Ishikawa (cell line): ENCODE results near the gene ENOX1.

Experiments
- CEBPB ChIP-seq: IDR thresholded peaks from 2 replicates; pipeline ENCODE4 v1.6.1; 2012
- CREB1 ChIP-seq: IDR thresholded peaks from 2 replicates; pipeline ENCODE4 v1.6.1; 2012; ENCODE audit warnings: low read depth
- EGR1 ChIP-seq: IDR thresholded peaks from 2 replicates; pipeline ENCODE4 v1.6.1; 2012
- EP300 ChIP-seq: IDR thresholded peaks from 2 replicates; pipeline ENCODE4 v1.6.1; 2012; ENCODE audit warnings: borderline replicate concordance
- FOXM1 ChIP-seq: IDR thresholded peaks from 2 replicates; pipeline ENCODE4 v1.6.1; 2012; ENCODE audit warnings: low read depth, borderline replicate concordance
- MAX ChIP-seq: IDR thresholded peaks from 2 replicates; pipeline ENCODE4 v1.6.1; 2012
- NFIC ChIP-seq: IDR thresholded peaks from 2 replicates; pipeline ENCODE4 v1.6.1; 2012
- RAD21 ChIP-seq: IDR thresholded peaks from 2 replicates; pipeline ENCODE4 v1.6.1; 2012; ENCODE audit warnings: low read depth
- REST ChIP-seq: IDR thresholded peaks from 2 replicates; pipeline ENCODE4 v1.6.1; 2012; ENCODE audit warnings: low read depth, mild to moderate bottlenecking
- TAF1 ChIP-seq: IDR thresholded peaks from 2 replicates; pipeline ENCODE4 v1.6.1; 2012; ENCODE audit warnings: low read depth, mild to moderate bottlenecking
- TCF12 ChIP-seq: IDR thresholded peaks from 2 replicates; pipeline ENCODE4 v1.6.1; 2012; ENCODE audit warnings: low read depth
- TEAD4 ChIP-seq: IDR thresholded peaks from 2 replicates; pipeline ENCODE4 v1.6.1; 2012
- USF1 ChIP-seq: IDR thresholded peaks from 2 replicates; pipeline ENCODE4 v1.6.1; 2012
- YY1 ChIP-seq: IDR thresholded peaks from 2 replicates; pipeline ENCODE4 v1.6.1; 2012; ENCODE audit warnings: low read depth
- ZBTB7A ChIP-seq: IDR thresholded peaks from 2 replicates; pipeline ENCODE4 v1.6.1; 2012; ENCODE audit warnings: low read depth

Gene ENOX1

GRCh38 chr13:43662976-43663375, 123.8 kb downstream of the ENOX1 start:
- TF ChIP-seq ZBTB7A (no peak), CREB1 (no peak), TCF12 (no peak), CEBPB (no peak), MAX (no peak), TEAD4 (no peak), YY1 (no peak), RAD21 (no peak), REST (no peak), NFIC (no peak), FOXM1 (no peak), EGR1 (no peak), EP300 (no peak)

GRCh38 chr13:43661161-43661830, 125.5 kb downstream of the ENOX1 start:
- TF ChIP-seq USF1, result no peak
- no peak for TF ChIP-seq RAD21
- TF ChIP-seq TEAD4, result no peak
- no peak for TF ChIP-seq ZBTB7A
- no peak for TF ChIP-seq TAF1
- TF ChIP-seq EGR1, result no peak
- TF ChIP-seq NFIC, result no peak
- no peak for TF ChIP-seq REST
- no peak for TF ChIP-seq EP300
- TF ChIP-seq TCF12, result no peak
- no peak for TF ChIP-seq YY1
- no peak for TF ChIP-seq CEBPB
- TF ChIP-seq MAX, result no peak
- TF ChIP-seq CREB1, result no peak
- TF ChIP-seq FOXM1, result no peak

GRCh38 chr13:43657485-43657884, 129.3 kb downstream of the ENOX1 start:
- TF ChIP-seq TEAD4 (no peak), RAD21 (no peak), ZBTB7A (no peak)

GRCh38 chr13:43653980-43654379, 132.8 kb downstream of the ENOX1 start:
- no peak for TF ChIP-seq NFIC
- TF ChIP-seq REST, result no peak
- TF ChIP-seq TCF12, result no peak
- TF ChIP-seq TEAD4, result no peak
- TF ChIP-seq CEBPB, result no peak
- no peak for TF ChIP-seq YY1
- TF ChIP-seq RAD21, result no peak
- no peak for TF ChIP-seq EGR1
- no peak for TF ChIP-seq USF1
- no peak for TF ChIP-seq EP300
- TF ChIP-seq TAF1, result no peak
- TF ChIP-seq CREB1, result no peak
- no peak for TF ChIP-seq FOXM1
- TF ChIP-seq ZBTB7A, result no peak
- no peak for TF ChIP-seq MAX
